ENCODE data around the gene NR4A1. TPM values are rescaled to one million over a fixed set of nuclear protein-coding genes. Genes with fewer than 3 reads are reported as not detected.

NR4A1 gene
- total RNA-seq, 4 donors from 2014 or later = 31.7 to 297 (median 135) TPM

GRCh38 chr12:52005903-52006703, 45.1 kb upstream of the NR4A1 start:
- peaks cover 0 to 5% of the 10 kb centered on the region in 2 donors for H3K4me1 ChIP-seq
- H3K27ac ChIP-seq = peak overlapping the region; percentile 94 to 95
- DNase-seq = peak in 1 of 2 donors; percentile 56
- H3K36me3 ChIP-seq = no peaks in the 10 kb centered on the region
- peak overlapping the region in 1 of 2 donors; percentile 89 for H3K4me3 ChIP-seq
- intact Hi-C loops (cut with DNase I; ENCODE audit: low total_unique reads) = no loop called here
- TF ChIP-seq POLR2A (IDR thresholded peaks at IDR 0.05) (no peak), CTCF (IDR thresholded peaks at IDR 0.05) (no peak)
- no peaks in the 10 kb centered on the region for H3K9me3 ChIP-seq
- H3K27me3 ChIP-seq = no peaks in the 10 kb centered on the region

- peaks cover 0 to 6% of the 10 kb centered on the region in 2 donors for H3K4me1 ChIP-seq
- TF ChIP-seq POLR2A (IDR thresholded peaks at IDR 0.05) = peak; percentile 79 to 97
- peak in 1 of 4 experiments; percentile 5 for TF ChIP-seq CTCF (IDR thresholded peaks at IDR 0.05)
- peak within 1 kb of the TSS; percentile 72 to 89 for H3K4me3 ChIP-seq
- peak; percentile 75 to 85 for DNase-seq
- no peaks in the 10 kb centered on the region for H3K36me3 ChIP-seq
- intact Hi-C loops (cut with DNase I; ENCODE audit: low total_unique reads) = no loop called here
- H3K27me3 ChIP-seq = no peaks in the 10 kb centered on the region
- peak within 1 kb of the TSS; percentile 94 to 95 for H3K27ac ChIP-seq
- H3K9me3 ChIP-seq = no peaks in the 10 kb centered on the region
These were observed 44.5 kb upstream of the NR4A1 start, which contains the start of gene TAMALIN for GRCh38 chr12:52006726-52007157. TSS of gene TAMALIN (plus strand) at chr12:52006946. CDS start at chr12:52007020, 74 bp downstream.

GRCh38 chr12:52007158-52007921, 43.9 kb upstream of the NR4A1 start:
- Histone ChIP-seq H3K27ac (peak overlapping the region; percentile 94 to 95), H3K4me1 (peaks cover 0 to 6% of the 10 kb centered on the region in 2 donors)

GRCh38 chr12:52007982-52008510, 43.2 kb upstream of the NR4A1 start:
- Histone ChIP-seq H3K4me3 (peak overlapping the region; percentile 72 to 89), H3K27ac (peak overlapping the region; percentile 94 to 95), H3K9me3 (no peaks in the 10 kb centered on the region), H3K4me1 (peaks cover 0 to 6% of the 10 kb centered on the region in 2 donors), H3K27me3 (no peaks in the 10 kb centered on the region), H3K36me3 (no peaks in the 10 kb centered on the region)
- no peak for DNase-seq
- intact Hi-C loops (cut with DNase I; ENCODE audit: low total_unique reads) = no loop called here
- TF ChIP-seq CTCF (IDR thresholded peaks at IDR 0.05) (no peak), POLR2A (IDR thresholded peaks at IDR 0.05) (no peak)

More at GRCh38 chr12:52007158-52007921, 43.9 kb upstream of the NR4A1 start:
- TF ChIP-seq CTCF (IDR thresholded peaks at IDR 0.05) (no peak), POLR2A (IDR thresholded peaks at IDR 0.05) (peak in 1 of 2 donors; percentile 5)
- H3K4me3 ChIP-seq = peak overlapping the region; percentile 72 to 89
- peak; percentile 65 to 67 for DNase-seq
- H3K36me3 ChIP-seq = no peaks in the 10 kb centered on the region
- intact Hi-C loops (cut with DNase I; ENCODE audit: low total_unique reads) = no loop called here
- no peaks in the 10 kb centered on the region for H3K27me3 ChIP-seq
- no peaks in the 10 kb centered on the region for H3K9me3 ChIP-seq
